TTC549 (cell line): ENCODE measurements around the gene HDAC10.
"Not testable (repeated sequence)": the region's sequence is repeated elsewhere in the genome, so short reads cannot be mapped to it uniquely, and the experiment has no call there.

Experiments
- FAIRE-seq: peaks from 2 replicates; lab custom pipeline; 2012; peaks lifted over from hg19 to GRCh38; lab: Jason Lieb, UNC

Gene HDAC10

GRCh38 chr22:50216684-50217520, 34.2 kb downstream of the HDAC10 start:
- FAIRE-seq: no peak

GRCh38 chr22:50216055-50216683, 34.9 kb downstream of the HDAC10 start:
- FAIRE-seq: no peak

- no peak for FAIRE-seq
These were observed 35.6 kb downstream of the HDAC10 start for GRCh38 chr22:50215297-50216054.

- no peak for FAIRE-seq
These were observed 37.8 kb downstream of the HDAC10 start for GRCh38 chr22:50213263-50213662.

- no peak for FAIRE-seq
These were observed 39.9 kb downstream of the HDAC10 start for GRCh38 chr22:50211147-50211546.

- FAIRE-seq: no peak
These were observed 40.5 kb downstream of the HDAC10 start for GRCh38 chr22:50210378-50211139.

GRCh38 chr22:50209893-50210292, 41.2 kb downstream of the HDAC10 start:
- no peak for FAIRE-seq

GRCh38 chr22:50208939-50209892, 41.8 kb downstream of the HDAC10 start:
- FAIRE-seq: no peak

- no peak for FAIRE-seq
These were observed 42.6 kb downstream of the HDAC10 start for GRCh38 chr22:50208430-50208938.

GRCh38 chr22:50207383-50208140, 43.5 kb downstream of the HDAC10 start:
- no peak for FAIRE-seq

GRCh38 chr22:50206599-50206998, 44.5 kb downstream of the HDAC10 start:
- FAIRE-seq: peak; percentile 9

GRCh38 chr22:50205781-50206569, 45.1 kb downstream of the HDAC10 start:
- no peak for FAIRE-seq

GRCh38 chr22:50204998-50205397, 46.1 kb downstream of the HDAC10 start:
- not testable (repeated sequence) for FAIRE-seq

- no peak for FAIRE-seq
These were observed 46.5 kb downstream of the HDAC10 start for GRCh38 chr22:50204571-50204970.

- no peak for FAIRE-seq
These were observed 47.8 kb downstream of the HDAC10 start for GRCh38 chr22:50203288-50203687.

GRCh38 chr22:50202130-50202666, 48.9 kb downstream of the HDAC10 start:
- no peak for FAIRE-seq

- FAIRE-seq: no peak
These were observed 49.6 kb downstream of the HDAC10 start for GRCh38 chr22:50201191-50202129.
